Kidney epithelial cell (primary cell): ENCODE measurements around the gene YTHDF1. TPM values are rescaled to one million over a fixed set of nuclear protein-coding genes. Genes with fewer than 3 reads are reported as not detected.

ENCODE experiments used
- DNase-seq: peaks from one replicate; pipeline ENCODE4 v3.0.0-alpha.2; 2010; ENCODE audit warnings: low read depth
- H3K27me3 ChIP-seq: 2 replicates; pipeline ENCODE4 v1.6.0; 2011; ENCODE audit warnings: low read length; ENCODE audit not compliant: control insufficient read depth, insufficient read depth
- H3K36me3 ChIP-seq: 2 replicates; pipeline ENCODE4 v1.5.1; 2011; ENCODE audit warnings: low read length; ENCODE audit not compliant: control insufficient read depth, insufficient read depth
- H3K4me3 ChIP-seq: 2 replicates; pipeline ENCODE4 v1.5.1; 2011; ENCODE audit warnings: low read depth, mild to moderate bottlenecking, control low read depth, low read length
- CTCF ChIP-seq: IDR thresholded peaks from 2 replicates; pipeline ENCODE4 v1.5.1; 2011; ENCODE audit warnings: mild to moderate bottlenecking, moderate library complexity, low read length, control low read depth, inconsistent platforms; ENCODE audit not compliant: insufficient read depth, poor library complexity, severe bottlenecking
- total RNA-seq: library from RNA; depleted of rRNA; stranded (reverse); fragments of >200 nt; gene quantifications from 2 replicates; pipeline ENCODE4 v1.2.3, GENCODE V29; 2015

Gene YTHDF1
- total RNA-seq, 1 donor from 2014 or later: 54.8 TPM

GRCh38 chr20:63148696-63149095 lies 67.2 kb downstream of the YTHDF1 start:
- TF ChIP-seq CTCF: no peak
- no peak overlapping the region for H3K4me3 ChIP-seq

GRCh38 chr20:63147532-63147931 lies 68.4 kb downstream of the YTHDF1 start:
- Histone ChIP-seq H3K4me3 (no peak overlapping the region), H3K36me3 (no peaks in the 10 kb centered on the region), H3K27me3 (peaks cover 16% of the 10 kb centered on the region)
- no peak for TF ChIP-seq CTCF
- DNase-seq: no peak

More at GRCh38 chr20:63148696-63149095, 67.2 kb downstream of the YTHDF1 start:
- H3K27me3 ChIP-seq: peaks cover 25% of the 10 kb centered on the region
- DNase-seq: no peak
- H3K36me3 ChIP-seq: no peaks in the 10 kb centered on the region

Other genes starting within 250 kb of the YTHDF1 start
- gene BHLHE23, start 209.2 kb downstream of the YTHDF1 start, total RNA-seq: not detected in 2 replicates
- gene BIRC7, start 19.8 kb upstream of the YTHDF1 start, total RNA-seq: 12.8 and 19.2 TPM in 2 replicates
- gene NKAIN4, start 38.3 kb upstream of the YTHDF1 start, total RNA-seq: 65.4 and 107 TPM in 2 replicates
- gene ARFGAP1, start 56.7 kb upstream of the YTHDF1 start, total RNA-seq: 109 and 121 TPM in 2 replicates
- gene COL20A1, start 77.1 kb upstream of the YTHDF1 start, total RNA-seq: not detected in 2 replicates
- gene CHRNA4, start 145.2 kb upstream of the YTHDF1 start, total RNA-seq: not detected in 2 replicates